Fibroblast of skin of left biceps (primary cell): ENCODE measurements around the gene C2orf49.

Experiments used
- DNase-seq, 2 experiments: peaks; one replicate each; pipeline ENCODE4 v3.0.0-alpha.2; 2013; ENCODE audit warnings: low read depth in 2 of 2

Gene C2orf49

DNA sequence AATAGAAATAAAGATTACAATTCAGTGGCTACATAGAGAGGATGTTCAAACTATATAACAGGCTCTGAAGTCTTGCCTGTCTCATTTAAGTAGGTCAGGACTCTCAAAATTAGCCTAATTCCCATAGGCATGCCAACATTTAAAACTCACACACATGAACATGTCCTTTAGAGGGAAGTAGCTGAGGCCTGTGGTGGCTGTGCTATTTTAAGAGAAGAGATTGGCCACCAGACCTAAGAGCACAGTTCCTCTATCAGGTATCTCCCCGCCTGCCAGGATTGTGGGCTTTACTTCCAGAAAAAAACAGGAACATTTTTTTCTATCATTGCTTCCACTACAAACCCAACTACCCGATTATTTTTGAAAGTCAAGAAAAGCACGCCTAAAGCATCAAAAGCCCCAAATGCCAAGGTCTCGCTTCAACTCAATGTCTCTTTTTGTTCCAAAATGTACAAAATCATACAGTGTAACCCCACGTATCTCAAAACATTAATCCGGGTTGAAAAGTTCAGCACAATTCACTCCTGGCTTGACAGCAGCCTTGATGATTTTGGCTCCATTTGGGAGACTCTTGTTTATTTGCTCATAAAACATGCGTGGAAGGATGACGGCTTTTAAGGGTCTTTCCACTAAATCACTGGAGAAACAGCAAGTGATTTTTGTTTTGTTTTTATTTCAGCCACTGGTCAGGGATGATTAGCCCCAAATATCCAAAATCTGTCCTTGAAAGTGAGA, 46.3 kb downstream of the C2orf49 start:
- no peak for DNase-seq

DNA sequence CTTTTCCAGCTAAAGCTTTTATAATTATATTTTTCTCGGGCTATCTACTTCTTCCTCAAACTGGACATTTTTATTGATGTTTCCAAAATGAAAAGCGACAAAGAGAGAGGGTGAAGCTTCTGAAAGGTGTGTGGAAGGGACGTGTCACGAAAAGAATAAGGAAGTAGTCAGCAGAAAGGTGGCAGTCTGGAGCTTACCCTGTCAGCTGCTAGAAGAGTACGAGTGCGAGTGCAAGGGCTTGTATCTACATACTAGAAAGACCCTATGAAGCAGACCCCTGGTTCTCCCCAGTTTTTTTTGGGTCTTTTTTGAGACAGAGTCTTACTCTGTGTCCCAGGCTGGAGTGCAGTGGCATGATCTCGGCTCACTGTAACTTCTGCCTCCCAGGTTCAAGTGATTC, 46.9 kb downstream of the C2orf49 start:
- no peak for DNase-seq

DNA sequence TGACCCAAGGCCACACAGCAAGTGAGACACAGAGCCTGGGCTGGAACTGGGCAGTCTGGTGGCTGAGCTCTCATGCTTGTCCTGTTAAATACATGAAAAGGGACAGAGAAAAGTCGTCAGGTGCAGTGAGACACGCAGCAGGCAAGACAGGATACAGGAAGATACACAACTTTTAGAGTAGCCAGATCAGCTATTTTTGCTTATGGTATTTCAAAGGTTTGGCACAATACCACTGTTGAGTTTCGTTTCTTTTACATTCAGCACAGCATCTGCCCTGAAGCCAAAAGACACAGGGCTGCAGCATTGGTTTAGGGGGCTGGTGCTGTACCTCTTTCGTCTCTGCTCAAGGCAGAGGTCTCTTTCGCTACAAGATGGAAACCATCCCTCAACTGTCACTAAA, 47.5 kb downstream of the C2orf49 start:
- no peak for DNase-seq

DNA sequence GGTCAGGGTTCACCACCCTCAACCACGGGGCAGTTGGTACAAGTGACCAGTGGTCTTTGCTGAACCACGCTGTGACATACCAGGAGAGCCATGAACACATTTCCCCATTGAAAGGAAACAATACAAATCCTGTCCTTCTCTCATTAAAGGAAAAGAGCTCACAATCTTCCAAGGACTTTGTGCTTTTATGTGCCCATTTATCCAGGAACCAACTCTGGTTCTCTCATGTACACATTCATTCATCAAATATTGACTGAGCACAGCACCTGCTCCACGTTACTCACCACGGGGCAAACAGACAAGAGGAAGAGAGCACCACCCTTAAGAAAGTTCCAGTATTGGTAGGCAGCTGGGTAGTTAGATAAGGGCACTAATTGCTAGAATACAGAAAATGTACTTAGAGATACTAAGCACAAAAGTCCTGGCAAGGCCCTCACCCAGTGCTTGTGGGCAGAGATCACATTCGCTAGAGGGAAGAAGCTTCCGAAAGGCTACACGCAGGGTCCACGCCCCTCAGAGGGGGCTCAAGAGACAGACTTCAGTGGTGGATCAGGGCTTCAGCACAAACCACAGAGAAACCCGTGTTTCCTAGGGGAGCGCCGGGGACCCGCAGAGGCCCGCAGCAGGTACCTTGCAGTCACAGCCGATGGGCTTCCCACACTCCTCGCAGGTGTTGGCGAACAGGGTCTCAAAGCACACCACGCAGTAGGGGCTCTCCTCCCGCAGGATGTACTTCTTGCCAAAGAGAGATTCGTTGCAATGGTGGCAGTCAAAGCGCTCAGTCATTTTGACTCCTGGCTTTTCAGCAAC, 48.6 kb downstream of the C2orf49 start:
- no peak for DNase-seq

DNA sequence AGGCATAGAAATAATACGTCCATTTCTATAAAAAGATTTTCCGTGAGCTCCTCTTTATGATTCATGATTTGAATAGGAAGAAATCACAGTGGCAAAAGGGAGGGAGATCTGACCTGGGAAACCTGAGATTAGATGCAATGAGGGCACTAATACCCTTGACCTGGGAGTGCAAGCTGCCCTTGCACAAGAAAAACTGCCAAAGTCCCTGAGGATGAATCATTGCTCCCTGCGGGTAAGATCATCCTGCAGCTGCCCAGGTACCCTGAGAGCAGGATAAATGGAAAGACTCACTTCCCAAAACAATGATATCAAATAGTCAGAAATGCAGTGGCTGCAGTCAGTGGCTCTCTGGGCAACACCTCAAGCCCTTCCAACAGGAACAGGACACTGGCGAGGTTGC, 49.9 kb downstream of the C2orf49 start:
- no peak for DNase-seq

DNA sequence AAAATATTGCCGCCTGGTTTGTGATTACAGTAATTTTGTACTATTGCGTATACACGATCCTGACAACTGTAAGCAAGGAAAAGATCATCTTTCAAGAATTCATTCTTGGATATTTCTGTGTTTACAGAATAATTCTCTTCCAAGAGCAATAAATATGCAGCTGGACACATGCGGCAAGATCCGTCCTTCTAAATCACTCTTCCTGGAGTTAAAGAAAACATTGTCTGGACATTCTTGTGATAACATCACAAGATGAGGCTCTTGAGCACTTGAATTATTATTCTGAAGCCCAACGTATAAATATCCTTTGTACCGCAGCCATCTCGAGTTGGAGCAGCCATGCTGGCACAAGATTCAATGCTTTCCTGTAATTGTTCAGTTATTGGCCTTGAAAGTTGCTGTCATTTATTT, 51.6 kb downstream of the C2orf49 start:
- DNase-seq, result peak; percentile 76 to 79

DNA sequence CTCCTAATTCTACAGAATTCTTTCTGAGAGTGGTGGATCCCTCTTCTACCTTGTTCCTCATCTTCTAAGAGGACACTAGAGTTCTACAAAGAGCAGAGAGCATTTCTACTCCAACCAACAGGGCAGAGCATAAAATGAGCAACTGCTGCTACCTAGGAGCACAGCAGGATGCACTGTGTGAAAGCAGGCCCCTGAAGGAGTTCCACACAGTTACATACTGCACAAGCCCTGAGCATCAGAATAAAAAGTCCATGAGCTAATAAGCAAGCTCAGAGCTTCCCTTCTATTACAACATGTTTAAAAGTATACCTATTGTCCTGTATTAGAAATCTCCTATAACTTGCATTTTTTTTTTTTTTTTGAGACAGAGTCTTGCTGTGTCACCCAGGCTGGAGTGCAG, 53.1 kb downstream of the C2orf49 start:
- no peak for DNase-seq

DNA sequence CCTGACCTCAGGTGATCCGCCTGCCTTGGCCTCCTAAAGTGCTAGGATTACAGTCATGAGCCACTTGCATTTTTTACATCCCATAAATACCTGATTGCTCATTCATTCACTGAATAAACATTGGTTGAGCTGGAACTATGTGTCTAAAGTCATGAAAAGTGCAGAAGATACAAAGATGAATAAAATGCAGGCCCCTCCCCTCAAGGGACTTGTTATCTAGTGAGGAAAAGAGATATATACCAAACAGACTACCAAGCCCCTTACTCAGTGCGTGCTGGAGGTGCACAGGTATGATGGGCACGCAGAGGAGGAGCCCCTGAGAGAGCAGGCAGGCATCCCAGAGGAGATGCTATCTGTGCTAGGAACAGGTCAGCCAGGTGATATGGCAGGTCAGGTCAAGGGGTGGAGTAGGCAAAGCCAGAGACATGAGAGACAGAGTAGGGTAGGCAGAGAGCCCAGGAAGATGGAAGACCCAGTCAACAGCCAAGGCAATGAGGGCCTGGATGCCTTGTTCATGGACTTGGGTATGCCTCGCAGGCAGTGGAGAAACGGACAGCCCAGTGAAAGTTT, 53.8 kb downstream of the C2orf49 start:
- DNase-seq, result no peak

DNA sequence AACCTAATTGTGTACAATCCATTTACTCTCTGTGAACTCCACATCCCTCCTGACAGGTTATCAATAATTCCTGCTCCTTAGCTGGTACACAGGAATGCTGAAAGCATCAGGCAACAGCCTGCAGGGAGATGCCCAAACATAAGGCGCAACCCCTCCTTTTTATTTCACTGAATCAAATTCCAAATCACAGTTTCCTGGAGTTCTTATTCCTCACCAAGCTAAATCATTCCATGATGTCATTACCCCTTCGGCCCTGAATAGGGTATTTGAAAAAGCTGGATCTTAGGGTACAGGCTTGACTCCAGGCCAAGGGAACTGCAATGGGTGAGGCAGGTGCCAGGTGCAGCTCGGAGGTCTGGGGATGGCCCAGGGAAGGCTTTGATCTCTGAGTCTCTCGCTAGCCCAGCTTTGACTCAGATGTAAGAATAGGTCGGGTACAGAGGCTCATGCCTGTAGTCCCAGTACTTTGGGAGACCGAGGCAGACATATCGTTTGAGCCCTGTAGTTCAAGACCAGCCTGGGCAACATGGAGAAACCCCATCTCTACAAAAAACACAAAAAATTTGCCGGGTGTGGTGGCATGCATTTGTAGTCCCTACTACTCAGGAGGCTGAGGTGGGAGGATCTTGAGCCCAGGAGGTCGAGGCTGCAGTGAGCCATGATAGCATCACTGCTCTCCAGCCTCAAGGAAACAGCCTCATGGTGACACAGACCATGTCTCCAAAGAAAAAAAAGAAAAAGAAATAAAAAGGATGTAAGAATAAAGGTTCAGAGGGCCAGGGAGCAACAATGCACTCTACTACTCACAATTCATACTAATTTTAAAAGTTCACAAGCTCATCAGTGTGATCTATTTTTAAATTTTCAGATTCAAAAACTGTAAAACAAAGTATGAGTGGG, 54.7 kb downstream of the C2orf49 start:
- DNase-seq, result no peak

DNA sequence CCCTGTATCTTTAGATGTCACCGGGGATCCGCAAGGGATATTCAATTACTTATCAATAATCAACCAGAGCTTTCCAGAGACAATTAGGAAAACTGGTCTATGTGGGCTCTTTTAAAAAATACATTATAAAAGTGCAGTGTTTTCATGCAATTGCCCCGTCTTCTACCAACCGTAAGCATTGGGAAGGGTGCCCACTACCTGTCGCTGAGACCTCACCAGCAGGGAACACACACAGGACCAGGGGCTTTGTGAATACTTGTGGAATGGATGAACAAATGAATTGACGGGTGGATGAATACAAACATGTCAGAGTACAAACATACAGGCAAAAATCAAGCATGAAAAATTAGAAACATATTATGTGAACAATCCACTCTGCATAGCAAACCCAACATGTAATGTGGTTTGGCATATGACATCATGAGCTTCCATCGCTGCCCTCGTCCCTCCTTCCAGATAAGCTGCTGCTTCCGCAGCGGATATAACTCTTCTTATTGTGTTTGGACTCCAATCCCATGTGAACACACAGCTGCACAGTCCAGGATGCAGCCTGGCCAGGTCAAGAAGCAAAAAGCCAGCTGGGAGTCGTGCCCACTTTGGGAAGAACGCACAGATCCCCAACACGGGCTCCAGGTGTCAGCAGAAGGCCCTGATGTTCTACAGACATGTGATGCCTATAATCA, 56.2 kb downstream of the C2orf49 start:
- peak in 1 of 2 experiments; percentile 66 for DNase-seq

DNA sequence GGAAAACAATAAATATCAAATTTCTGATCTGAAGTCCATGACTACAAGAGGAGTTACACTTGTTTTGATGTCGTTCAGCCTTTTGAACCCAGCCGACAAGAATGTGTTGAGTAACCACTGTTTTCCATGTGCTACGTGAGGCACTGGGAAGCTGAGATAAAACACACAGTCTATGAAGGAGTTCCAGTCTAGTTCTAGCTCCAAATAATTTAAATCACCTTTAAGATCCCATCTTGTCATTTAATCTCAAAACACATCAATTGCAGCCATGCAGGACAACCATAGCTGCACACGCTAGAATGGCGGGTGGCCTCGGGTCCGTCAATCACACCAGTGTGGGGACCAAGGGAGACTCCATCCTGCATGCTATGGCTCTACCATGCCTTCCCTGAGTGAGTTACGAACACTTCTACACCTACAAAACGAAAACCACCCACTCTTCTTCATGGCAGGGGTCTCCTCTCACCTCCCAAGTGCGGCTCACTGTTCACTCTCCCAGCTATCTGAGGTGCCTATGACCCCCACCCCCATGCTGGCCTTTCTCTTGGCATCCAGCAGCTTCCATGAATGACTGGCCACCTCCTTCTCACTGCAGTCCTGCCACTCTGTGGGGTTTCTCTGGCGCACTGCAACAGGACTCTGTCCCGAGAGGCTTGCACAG, 57.7 kb downstream of the C2orf49 start:
- no peak for DNase-seq

DNA sequence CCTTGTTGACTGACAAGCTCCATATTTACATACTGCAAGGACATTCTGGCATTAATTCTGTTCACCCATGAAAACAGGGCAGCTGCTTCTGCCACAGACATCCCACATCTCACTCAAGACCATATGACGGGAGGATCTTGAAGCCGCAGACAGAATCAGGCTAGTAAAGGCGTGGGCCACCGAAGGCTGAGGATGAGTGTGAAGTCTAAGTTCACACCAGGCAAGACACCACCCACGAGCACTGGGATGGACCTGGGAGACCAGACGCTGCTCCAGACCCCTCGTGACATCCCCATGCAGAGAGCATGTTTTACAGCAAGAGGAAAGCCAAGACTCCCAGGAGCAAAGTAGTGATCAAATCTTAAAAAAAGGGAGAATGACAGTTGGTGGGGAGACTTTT, 58.4 kb downstream of the C2orf49 start:
- no peak for DNase-seq

DNA sequence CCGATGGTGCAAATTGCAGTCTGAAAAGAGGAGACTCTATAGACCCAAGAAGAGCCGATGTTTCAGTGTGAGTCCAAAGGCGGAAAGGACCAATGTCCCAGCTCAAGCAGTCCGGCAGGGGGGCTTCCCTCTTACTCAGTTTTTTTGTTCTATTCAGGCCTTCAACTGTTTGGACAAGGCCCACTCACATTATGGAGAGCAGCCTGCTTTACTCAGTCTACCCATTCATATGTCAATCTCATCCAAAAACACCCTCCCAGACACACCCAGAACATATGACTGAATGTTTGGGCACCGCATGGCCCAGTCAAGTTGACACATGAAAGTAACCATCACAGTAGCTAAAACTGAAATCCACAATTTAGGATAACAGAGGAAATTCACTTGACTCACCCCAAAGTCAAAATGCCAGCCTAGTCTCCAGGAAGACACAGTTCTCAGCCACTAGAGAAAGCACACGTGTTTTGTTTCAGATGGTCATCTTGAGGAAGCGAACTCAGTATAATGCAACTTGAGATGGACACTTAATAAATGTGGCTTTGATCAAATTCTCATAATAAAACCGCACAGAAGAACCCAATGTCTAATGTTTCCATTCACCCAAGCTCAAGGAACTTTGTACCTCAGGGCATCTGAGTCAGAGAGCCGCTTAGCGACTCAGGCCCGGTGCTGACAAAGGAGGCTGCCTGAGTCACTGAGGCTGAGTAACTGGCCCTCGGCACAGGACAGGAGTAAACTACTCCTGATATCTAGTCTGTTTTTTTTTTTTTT, 59.1 kb downstream of the C2orf49 start:
- DNase-seq, result peak; percentile 72 to 75

DNA sequence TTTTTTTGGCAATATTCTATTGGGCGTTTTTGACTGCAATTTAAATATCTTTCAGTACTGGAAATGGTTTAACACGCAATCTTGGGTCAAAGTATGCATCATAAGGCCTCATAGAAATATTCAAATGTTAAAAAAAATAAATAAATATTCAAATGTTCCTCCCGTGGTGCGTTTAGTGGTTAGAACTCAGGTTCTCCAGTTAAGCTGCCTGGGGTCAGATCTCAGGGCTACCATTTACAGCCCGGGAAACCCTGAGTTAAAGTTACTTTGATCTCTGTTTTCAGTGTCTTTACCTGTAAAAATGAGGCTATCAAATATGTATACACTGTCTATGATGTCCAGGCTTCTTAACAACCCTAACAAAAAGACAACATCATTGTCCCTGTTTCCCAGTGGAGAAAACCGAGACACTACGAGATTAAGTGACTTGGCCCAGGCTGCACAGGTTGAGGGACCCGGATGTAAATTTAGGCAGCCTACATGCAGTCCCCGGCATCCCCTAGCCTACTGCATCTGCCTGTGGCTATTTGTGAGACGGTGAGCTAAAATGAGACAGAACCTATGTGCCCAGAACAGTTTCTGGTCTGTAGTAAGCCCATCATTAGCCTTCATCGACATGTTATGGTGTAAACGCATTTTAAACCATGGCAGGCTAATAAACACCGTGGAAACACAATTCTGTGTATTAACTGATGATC, 59.8 kb downstream of the C2orf49 start:
- no peak for DNase-seq

DNA sequence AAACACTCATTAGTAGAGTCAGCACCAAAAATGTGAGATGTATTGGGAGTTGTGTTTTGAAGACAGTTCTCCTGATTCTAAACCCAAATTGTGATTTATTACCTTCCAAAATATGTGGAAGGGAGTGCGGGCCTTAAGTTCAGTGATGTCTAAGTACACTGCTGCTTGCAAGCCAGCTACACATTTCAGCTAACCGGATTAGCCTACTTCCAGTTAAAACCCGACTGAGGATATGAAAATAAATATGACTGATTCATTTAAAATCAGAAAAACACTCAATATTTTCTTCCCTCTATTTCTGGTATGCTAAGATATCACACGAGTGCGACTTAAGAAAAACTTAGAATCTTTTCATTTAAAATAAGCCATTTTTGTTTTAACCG, 60.6 kb downstream of the C2orf49 start:
- DNase-seq, result no peak

DNA sequence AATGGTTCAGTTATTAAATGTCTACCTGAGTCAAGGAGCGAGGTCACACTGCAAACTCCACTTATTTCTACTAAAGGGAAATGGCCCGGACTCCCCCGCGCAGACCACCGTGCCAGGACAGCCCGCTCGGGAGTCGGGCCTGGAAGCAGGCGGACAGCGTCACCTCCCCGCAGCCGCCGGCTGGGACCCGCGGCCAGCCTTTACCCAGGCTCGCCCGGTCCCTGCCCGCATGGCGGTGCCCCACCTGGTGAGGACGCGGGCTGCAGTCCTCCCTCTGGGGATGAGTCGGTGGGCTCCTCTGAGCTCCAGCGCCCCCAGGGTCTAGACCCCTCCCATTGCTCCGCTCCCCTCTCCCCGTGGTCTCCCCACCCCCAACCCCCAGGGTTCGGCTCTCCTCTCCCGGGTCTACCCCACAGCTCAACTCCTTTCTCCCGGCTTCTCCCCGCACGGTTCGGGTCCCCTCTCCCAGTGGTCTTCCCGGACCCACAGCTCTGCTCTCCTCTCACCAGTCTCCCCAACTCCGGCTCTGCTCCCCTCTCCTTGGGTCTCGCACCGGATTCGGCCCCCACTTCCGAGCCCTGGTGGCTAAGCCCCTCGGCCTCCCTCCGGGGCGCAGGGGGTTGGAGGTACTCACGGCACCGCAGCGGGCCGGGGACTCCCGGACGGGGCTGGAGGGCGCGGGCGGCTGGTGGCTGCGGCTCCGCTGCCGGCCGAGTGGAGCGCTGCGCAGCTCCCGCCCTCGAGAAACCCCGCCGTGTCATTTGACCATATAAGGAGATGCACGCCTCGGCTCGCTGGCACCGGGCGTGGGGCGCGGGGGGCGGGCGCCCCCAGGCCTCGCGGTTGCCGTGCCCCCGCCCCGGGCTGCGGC, 61.2 kb downstream of the C2orf49 start, which contains the start of gene FHL2:
Gene FHL2, minus strand, starts transcription at position 716 of the 871 bp plus-strand sequence. CDS start 12,535 bp downstream, outside the sequence.
- peak; percentile 61 to 67 for DNase-seq
